ENCODE results near the gene OR2A1.
"Not testable (repeated sequence)": the region's sequence is repeated elsewhere in the genome, so short reads cannot be mapped to it uniquely, and the experiment has no call there.

DNA sequence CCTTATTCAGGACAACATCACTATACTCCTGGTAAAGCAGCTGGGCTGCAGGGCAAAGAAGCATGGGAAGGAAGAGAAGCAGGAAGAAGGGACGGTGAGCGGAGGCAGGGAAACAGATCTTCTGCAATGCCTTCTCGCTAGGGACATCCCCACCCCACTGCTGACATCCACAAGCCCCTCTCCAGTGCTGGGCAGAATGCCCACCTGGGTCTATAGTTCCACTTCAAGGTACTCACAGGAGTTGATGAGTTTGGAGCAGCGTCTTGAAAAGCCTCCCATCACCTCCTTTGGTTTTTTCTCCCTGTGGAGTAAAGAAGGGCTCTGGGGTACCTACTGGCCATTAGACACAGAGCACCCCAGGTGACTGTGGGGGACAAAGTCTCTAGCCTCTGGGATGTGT lies 29.7 kb upstream of the OR2A1 start:
- TF ChIP-seq, protein P1, sequence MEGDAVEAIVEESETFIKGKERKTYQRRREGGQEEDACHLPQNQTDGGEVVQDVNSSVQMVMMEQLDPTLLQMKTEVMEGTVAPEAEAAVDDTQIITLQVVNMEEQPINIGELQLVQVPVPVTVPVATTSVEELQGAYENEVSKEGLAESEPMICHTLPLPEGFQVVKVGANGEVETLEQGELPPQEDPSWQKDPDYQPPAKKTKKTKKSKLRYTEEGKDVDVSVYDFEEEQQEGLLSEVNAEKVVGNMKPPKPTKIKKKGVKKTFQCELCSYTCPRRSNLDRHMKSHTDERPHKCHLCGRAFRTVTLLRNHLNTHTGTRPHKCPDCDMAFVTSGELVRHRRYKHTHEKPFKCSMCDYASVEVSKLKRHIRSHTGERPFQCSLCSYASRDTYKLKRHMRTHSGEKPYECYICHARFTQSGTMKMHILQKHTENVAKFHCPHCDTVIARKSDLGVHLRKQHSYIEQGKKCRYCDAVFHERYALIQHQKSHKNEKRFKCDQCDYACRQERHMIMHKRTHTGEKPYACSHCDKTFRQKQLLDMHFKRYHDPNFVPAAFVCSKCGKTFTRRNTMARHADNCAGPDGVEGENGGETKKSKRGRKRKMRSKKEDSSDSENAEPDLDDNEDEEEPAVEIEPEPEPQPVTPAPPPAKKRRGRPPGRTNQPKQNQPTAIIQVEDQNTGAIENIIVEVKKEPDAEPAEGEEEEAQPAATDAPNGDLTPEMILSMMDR (IDR thresholded peaks at IDR 0.05), result not testable (repeated sequence)
- TF ChIP-seq EP300 (IDR thresholded peaks at IDR 0.05; ENCODE audit: borderline replicate concordance in 1 of 2, low read depth in 1 of 2, low read length in 1 of 2); TAF1 (IDR thresholded peaks at IDR 0.05; ENCODE audit: borderline replicate concordance, low read depth, low read length); FOXJ3 (CRISPR knock-in tag; IDR thresholded peaks at IDR 0.05): not testable (repeated sequence)
- TF ChIP-seq, protein P2, sequence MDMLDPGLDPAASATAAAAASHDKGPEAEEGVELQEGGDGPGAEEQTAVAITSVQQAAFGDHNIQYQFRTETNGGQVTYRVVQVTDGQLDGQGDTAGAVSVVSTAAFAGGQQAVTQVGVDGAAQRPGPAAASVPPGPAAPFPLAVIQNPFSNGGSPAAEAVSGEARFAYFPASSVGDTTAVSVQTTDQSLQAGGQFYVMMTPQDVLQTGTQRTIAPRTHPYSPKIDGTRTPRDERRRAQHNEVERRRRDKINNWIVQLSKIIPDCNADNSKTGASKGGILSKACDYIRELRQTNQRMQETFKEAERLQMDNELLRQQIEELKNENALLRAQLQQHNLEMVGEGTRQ (IDR thresholded peaks at IDR 0.05; ENCODE audit: borderline replicate concordance, low read depth, low read length), result not testable (repeated sequence)
